NCI-H1092 (cell line): ENCODE measurements around the gene SAMD1.

Experiments used
- DNase-seq: peaks from one replicate; lab custom pipeline; 2025; lab: John Stamatoyannopoulos, UW

The SAMD1 gene

GRCh38 chr19:14113762-14114414, 23.3 kb upstream of the SAMD1 start:
- DNase-seq: no peak

- DNase-seq: no peak
Observed at GRCh38 chr19:14112809-14113385, 22.3 kb upstream of the SAMD1 start.

- no peak for DNase-seq
Observed at GRCh38 chr19:14112051-14112808, 21.7 kb upstream of the SAMD1 start.

- DNase-seq: no peak
Observed at GRCh38 chr19:14111486-14111885, 20.9 kb upstream of the SAMD1 start.

GRCh38 chr19:14110650-14111049, 20.1 kb upstream of the SAMD1 start:
- no peak for DNase-seq

- no peak for DNase-seq
Observed at GRCh38 chr19:14107581-14108461, 17.3 kb upstream of the SAMD1 start.

- no peak for DNase-seq
Observed at GRCh38 chr19:14106840-14107239, 16.3 kb upstream of the SAMD1 start.

GRCh38 chr19:14105680-14106079, 15.1 kb upstream of the SAMD1 start:
- DNase-seq: no peak

GRCh38 chr19:14103310-14103709, 12.8 kb upstream of the SAMD1 start:
- no peak for DNase-seq

GRCh38 chr19:14102756-14103155, 12.2 kb upstream of the SAMD1 start:
- no peak for DNase-seq

- no peak for DNase-seq
Observed at GRCh38 chr19:14102102-14102696, 11.6 kb upstream of the SAMD1 start.

- no peak for DNase-seq
Observed at GRCh38 chr19:14101003-14101545, 10.5 kb upstream of the SAMD1 start.

GRCh38 chr19:14097532-14098151, 7.1 kb upstream of the SAMD1 start:
- DNase-seq: no peak

GRCh38 chr19:14096272-14096992, 5.9 kb upstream of the SAMD1 start:
- no peak for DNase-seq

GRCh38 chr19:14094854-14095253, 4.3 kb upstream of the SAMD1 start:
- DNase-seq: no peak

- no peak for DNase-seq
Observed at GRCh38 chr19:14093117-14093823, 2.7 kb upstream of the SAMD1 start.

- no peak for DNase-seq
Observed at GRCh38 chr19:14091813-14092462, 1.4 kb upstream of the SAMD1 start.

- DNase-seq: peak; percentile 73
Observed at GRCh38 chr19:14091081-14091812, 696 bp upstream of the SAMD1 start.
